ENCODE data around the gene UBE2D4. TPM values are rescaled to one million over a fixed set of nuclear protein-coding genes. Genes with fewer than 3 reads are reported as not detected.

UBE2D4 gene
- total and polyA plus RNA-seq, 9 of the 15 experiments (the other 6 are each of a cell fraction or from before 2014, with no cell fraction given), result 3.3 to 16.2 (median 7.5) TPM

DNA sequence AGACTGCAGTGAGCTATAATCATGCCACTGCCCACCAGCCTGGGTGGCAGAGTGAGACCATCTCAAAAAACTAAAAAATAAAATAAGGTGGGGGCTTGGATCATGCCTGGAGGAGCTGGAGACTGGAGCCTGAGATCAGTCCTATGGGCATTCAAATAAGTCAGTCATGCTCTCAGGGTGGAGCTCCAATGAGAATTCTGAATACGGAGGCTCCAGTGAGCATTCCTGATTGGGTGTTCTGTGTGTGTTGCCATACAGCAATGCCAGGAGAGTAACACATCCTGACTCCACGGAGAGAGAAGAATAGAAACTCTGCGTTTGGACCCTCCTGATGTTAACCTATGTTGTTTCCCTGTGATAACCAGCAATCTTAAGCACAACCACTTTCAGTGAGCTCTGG is 16.0 kb downstream of the UBE2D4 start:
- no peak overlapping the region for H3K4me2 ChIP-seq (ENCODE audit: insufficient read depth, low read length)
- H3K9me3 ChIP-seq (replicated peaks; ENCODE audit: control insufficient read depth, insufficient read depth, low read depth, low read length), result no peaks in the 10 kb centered on the region
- FAIRE-seq (no peak), ATAC-seq (no peak), DNase-seq (ENCODE audit: extremely low read depth in 1 of 4, low spot score in 3 of 4) (no peak)
- H4K20me1 ChIP-seq (replicated peaks; ENCODE audit: control insufficient read depth, insufficient read depth, low read length), result no peaks in the 10 kb centered on the region
- no peak overlapping the region for H3K9ac ChIP-seq (ENCODE audit: insufficient read depth in 1 of 2, low read depth in 2 of 2, low read length in 2 of 2)
- ChIA-PET POLR2A (interaction anchor here (1.1 to 1.6 kb wide), 2 partner anchors 16 to 405 kb away, joined by 4 to 6 read pairs; partner anchors contain the start of gene UBE2D4), CTCF (ENCODE audit: low intra/inter-chr PET ratio) (no interaction called here)
- no peaks in the 10 kb centered on the region; a peak in 1 of 5 replicates for H3K4me1 ChIP-seq (replicated peaks in 1 of 2; ENCODE audit: control insufficient read depth in 2 of 2, insufficient read depth in 2 of 2, low read length in 2 of 2)
- WGBS (ENCODE audit: insufficient coverage, low coverage, missing lambda C conversion rate), result 58% methylated on average over 3 of the region's 3 CpGs
- H2AFZ ChIP-seq (ENCODE audit: low read depth, low read length), result no peak overlapping the region
- no peaks in the 10 kb centered on the region for H3K79me2 ChIP-seq (ENCODE audit: control insufficient read depth, insufficient read depth, low read length)
- intact Hi-C loops (cut with micrococcal nuclease) (no loop called here), in situ Hi-C loops (cut with MboI) (no loop called here)
- H3K4me3 ChIP-seq, result no peak overlapping the region
- no peaks in the 10 kb centered on the region for H3K9me1 ChIP-seq (ENCODE audit: control insufficient read depth, insufficient read depth, low read length)
- no peaks in the 10 kb centered on the region for H3K36me3 ChIP-seq (ENCODE audit: control insufficient read depth, insufficient read depth, low read length)
- H3K27me3 ChIP-seq (ENCODE audit: control insufficient read depth in 2 of 2, insufficient read depth in 2 of 2, low read length in 2 of 2), result no peaks in the 10 kb centered on the region
- no TSS peak for BruUV-seq (replicated peaks)
- H3K27ac ChIP-seq (ENCODE audit: extremely low read depth, low read depth, low read length), result no peak overlapping the region
- TF ChIP-seq CEBPG (CRISPR knock-in tag; IDR thresholded peaks at IDR 0.05) (no peak), CEBPG (tag; conservative IDR thresholded peaks at IDR 0.05 in 1 of 2, IDR thresholded peaks at IDR 0.05 in 1 of 2) (no peak), SNRNP70 (optimal IDR thresholded peaks at IDR 0.05; ENCODE audit: low read depth, low read length) (no peak), POLR3A (IDR thresholded peaks at IDR 0.05; ENCODE audit: borderline replicate concordance, extremely low read depth, insufficient read depth, insufficient read length) (no peak), CTBP1 (IDR thresholded peaks at IDR 0.05; ENCODE audit: borderline replicate concordance) (no peak), MCM3 (IDR thresholded peaks at IDR 0.05) (no peak), ARHGAP35 (IDR thresholded peaks at IDR 0.05; ENCODE audit: partially characterized antibody) (no peak), CLOCK (CRISPR knock-in tag; IDR thresholded peaks at IDR 0.05; ENCODE audit: borderline replicate concordance) (no peak), ZBED1 (IDR thresholded peaks at IDR 0.05) (no peak), FIP1L1 (IDR thresholded peaks at IDR 0.05; ENCODE audit: low read depth, low read length, poor library complexity, severe bottlenecking) (no peak), PHF20 (IDR thresholded peaks at IDR 0.05; ENCODE audit: partially characterized antibody) (no peak), MYC (IDR thresholded peaks at IDR 0.05; ENCODE audit: low read depth, low read length) (no peak), MYC (CRISPR knock-in tag; IDR thresholded peaks at IDR 0.05; ENCODE audit: borderline replicate concordance, low read depth) (no peak), ZNF212 (CRISPR knock-in tag; IDR thresholded peaks at IDR 0.05) (no peak)
- TF ChIP-seq, protein P1, sequence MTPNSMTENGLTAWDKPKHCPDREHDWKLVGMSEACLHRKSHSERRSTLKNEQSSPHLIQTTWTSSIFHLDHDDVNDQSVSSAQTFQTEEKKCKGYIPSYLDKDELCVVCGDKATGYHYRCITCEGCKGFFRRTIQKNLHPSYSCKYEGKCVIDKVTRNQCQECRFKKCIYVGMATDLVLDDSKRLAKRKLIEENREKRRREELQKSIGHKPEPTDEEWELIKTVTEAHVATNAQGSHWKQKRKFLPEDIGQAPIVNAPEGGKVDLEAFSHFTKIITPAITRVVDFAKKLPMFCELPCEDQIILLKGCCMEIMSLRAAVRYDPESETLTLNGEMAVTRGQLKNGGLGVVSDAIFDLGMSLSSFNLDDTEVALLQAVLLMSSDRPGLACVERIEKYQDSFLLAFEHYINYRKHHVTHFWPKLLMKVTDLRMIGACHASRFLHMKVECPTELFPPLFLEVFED (CRISPR knock-in tag; conservative IDR thresholded peaks at IDR 0.05), result no peak
- TF ChIP-seq, protein P2, sequence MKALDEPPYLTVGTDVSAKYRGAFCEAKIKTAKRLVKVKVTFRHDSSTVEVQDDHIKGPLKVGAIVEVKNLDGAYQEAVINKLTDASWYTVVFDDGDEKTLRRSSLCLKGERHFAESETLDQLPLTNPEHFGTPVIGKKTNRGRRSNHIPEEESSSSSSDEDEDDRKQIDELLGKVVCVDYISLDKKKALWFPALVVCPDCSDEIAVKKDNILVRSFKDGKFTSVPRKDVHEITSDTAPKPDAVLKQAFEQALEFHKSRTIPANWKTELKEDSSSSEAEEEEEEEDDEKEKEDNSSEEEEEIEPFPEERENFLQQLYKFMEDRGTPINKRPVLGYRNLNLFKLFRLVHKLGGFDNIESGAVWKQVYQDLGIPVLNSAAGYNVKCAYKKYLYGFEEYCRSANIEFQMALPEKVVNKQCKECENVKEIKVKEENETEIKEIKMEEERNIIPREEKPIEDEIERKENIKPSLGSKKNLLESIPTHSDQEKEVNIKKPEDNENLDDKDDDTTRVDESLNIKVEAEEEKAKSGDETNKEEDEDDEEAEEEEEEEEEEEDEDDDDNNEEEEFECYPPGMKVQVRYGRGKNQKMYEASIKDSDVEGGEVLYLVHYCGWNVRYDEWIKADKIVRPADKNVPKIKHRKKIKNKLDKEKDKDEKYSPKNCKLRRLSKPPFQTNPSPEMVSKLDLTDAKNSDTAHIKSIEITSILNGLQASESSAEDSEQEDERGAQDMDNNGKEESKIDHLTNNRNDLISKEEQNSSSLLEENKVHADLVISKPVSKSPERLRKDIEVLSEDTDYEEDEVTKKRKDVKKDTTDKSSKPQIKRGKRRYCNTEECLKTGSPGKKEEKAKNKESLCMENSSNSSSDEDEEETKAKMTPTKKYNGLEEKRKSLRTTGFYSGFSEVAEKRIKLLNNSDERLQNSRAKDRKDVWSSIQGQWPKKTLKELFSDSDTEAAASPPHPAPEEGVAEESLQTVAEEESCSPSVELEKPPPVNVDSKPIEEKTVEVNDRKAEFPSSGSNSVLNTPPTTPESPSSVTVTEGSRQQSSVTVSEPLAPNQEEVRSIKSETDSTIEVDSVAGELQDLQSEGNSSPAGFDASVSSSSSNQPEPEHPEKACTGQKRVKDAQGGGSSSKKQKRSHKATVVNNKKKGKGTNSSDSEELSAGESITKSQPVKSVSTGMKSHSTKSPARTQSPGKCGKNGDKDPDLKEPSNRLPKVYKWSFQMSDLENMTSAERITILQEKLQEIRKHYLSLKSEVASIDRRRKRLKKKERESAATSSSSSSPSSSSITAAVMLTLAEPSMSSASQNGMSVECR (CRISPR knock-in tag; IDR thresholded peaks at IDR 0.05), result no peak
